GM18907 (cell line): ENCODE data around the gene ARHGAP10.
"Not testable (repeated sequence)": the region's sequence is repeated elsewhere in the genome, so short reads cannot be mapped to it uniquely, and the experiment has no call there.

Experiments
- ATAC-seq: cut with Tn5 transposase; IDR thresholded peaks from one replicate; pipeline ENCODE4 v1.9.1; 2021; ENCODE audit warnings: mild to moderate bottlenecking, moderate library complexity; ENCODE audit not compliant: unreplicated experiment

Gene ARHGAP10

GRCh38 chr4:147791341-147791740, 59.5 kb downstream of the ARHGAP10 start:
- no peak for ATAC-seq

GRCh38 chr4:147791865-147792264, 60.0 kb downstream of the ARHGAP10 start:
- no peak for ATAC-seq

- peak; percentile 36 for ATAC-seq
These were observed 61.9 kb downstream of the ARHGAP10 start for GRCh38 chr4:147793569-147794313.

DNA sequence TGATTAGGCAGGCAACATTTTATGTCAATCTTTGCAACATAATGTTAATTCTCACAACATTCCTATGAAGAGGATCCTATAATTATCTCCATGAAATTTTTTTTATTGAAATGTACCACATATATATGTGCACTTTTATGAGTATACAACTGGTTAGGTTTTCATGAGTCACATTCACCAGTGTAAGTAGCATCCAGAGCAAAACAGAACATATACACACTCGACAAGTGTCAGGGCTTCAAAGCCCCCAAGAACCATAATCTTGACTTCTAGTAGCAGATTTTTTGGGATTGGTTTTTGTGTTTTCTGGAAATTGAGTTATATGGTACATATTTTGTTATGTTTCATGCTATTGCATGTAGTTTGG, 62.4 kb downstream of the ARHGAP10 start:
- ATAC-seq: no peak

DNA sequence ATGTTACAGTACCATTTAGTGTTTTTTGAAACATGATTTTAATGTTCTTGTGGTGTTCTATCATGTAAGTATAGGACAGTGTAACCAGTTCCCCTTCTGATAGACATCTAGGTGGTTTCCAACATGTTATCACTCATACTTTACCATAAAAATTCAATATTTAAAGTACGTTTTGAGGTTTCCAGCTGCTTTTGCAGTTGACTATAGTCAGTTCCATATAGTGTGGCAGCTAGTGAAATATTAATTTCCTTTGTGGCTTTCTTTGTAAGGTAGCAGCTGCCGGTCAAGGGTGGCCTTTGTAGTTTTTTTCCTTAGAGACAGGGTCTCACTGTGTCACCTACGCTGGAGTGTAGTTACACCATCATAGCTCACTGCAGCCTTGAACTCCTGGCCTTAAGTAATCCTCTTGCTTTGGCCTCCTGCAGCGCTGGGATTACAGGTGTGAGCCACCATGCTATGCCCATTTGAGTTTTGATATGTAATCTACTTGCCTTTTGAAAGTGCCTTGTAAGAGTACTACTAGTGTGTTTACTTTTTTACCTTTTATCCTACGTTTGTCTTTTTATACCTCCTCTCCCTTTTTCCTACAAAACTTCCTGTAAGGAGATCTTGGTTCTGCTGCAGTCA, 63.0 kb downstream of the ARHGAP10 start:
- ATAC-seq: peak; percentile 85

DNA sequence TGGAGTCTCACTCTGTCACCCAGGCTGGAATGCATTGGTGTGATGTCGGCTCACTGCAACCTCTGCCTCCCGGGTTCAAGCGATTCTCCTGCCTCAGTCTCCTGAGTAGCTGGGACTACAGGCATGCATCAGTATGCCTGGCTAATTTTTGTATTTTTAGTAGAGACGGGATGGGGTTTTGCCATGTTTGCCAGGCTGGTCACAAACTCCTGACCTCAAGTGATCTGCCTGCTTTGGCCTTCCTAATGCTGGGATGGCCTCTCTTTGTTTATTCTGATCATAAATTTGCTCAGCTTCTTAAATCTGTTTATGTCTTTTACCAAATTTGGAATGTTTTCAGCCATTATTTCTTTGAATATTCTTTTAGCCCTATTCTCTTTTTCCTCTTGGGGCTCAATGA, 67.2 kb downstream of the ARHGAP10 start:
- ATAC-seq: not testable (repeated sequence)

- peak; percentile 97 for ATAC-seq
These were observed 68.2 kb downstream of the ARHGAP10 start for GRCh38 chr4:147799986-147800555.

DNA sequence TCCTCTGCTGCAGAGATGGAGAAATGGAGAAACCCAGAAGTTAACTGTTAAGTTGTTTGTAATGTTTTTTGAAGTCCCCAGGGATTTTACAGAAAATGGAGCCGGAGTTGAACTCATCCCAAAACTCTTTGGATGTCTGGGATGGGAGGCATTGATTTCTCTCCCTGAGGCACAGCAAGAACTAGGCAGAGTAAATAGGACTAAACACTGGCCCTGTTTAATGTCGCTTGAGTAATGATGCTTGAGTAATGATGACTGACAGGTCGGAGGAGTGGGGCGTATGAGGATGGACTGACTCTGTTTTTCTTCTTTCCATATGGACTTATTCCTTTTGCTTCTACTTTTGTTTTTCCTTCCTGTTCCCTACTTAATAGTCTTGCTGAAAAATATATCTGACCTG, 69.9 kb downstream of the ARHGAP10 start:
- ATAC-seq: no peak

DNA sequence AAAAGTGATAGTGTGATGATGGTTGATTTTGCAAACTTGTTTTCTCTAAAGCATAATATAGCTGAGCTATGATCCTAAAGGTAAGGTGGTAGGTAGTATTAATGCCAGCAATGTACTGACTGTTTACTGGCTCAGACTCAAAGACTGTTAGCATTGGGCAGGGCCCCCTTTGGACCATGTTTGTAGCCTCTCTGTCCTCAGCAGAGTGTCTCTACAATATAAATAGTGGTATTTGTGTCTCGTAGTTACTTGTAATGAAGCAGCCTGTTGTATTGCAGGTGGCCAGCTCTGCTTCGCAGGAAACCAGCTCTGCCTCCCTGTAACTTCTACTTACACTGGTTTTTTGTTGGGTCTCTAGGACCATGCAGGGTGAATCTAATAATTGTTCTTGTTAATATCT, 70.5 kb downstream of the ARHGAP10 start:
- ATAC-seq: no peak

GRCh38 chr4:147805946-147806345, 74.1 kb downstream of the ARHGAP10 start:
- no peak for ATAC-seq

DNA sequence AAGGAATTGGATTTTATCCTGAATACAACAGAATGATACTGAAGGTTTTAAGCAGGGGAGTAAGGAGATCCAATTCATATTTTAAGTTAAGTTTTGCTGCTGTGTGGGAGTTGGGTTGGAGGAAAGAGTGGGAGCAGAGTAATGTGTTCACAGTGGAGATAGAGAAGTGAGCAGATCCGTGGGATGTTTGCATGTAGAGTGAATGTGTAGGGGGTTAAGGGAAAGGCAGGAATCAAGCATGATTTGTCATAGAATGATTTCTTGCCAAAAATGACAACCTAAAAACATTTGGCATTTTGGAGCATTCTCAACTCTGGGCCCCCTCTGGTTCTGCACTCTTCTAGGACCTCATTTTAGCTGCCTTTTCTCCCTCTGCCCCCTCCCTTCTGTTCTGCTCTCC, 76.6 kb downstream of the ARHGAP10 start:
- no peak for ATAC-seq

DNA sequence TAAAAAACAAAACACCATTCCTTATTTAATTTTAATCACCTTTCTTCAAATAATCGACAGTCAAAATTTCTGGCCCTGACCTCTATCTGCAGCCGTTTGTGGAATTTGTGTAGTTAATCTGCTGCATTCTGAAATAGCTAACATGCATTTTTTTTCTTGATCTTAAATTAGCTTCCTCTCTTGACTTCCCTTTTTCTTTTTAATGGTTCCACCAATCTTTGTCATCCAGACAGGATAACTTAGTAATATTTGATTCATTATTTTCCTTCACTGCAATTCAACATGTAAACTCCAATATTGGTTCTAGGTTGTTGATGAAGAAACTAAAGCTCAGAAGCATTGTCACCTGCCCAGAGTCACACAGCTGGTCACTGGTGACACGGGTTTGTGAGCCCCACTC, 77.3 kb downstream of the ARHGAP10 start:
- no peak for ATAC-seq

GRCh38 chr4:147811878-147812277, 80.0 kb downstream of the ARHGAP10 start:
- ATAC-seq: no peak

GRCh38 chr4:147813109-147813773, 81.4 kb downstream of the ARHGAP10 start:
- ATAC-seq: no peak

DNA sequence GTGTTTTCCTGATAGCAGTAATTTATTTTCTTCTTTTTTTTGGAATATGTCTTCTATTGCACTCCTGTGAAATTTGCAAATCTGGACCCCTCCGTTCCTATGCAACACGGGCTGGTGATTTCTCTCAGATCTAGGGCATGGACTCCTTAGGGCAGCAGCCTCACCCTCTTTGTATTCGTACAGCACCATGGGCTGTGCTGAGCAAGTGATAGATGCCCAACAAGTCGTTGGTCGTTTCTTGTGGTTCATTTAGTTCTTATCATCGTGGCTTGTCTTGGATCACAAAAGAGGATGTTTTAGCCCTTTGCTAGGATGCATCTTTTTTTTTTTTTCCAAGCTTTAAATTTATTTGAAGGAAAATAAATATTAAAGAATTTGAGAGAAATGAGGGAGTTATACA, 82.1 kb downstream of the ARHGAP10 start:
- ATAC-seq: no peak

DNA sequence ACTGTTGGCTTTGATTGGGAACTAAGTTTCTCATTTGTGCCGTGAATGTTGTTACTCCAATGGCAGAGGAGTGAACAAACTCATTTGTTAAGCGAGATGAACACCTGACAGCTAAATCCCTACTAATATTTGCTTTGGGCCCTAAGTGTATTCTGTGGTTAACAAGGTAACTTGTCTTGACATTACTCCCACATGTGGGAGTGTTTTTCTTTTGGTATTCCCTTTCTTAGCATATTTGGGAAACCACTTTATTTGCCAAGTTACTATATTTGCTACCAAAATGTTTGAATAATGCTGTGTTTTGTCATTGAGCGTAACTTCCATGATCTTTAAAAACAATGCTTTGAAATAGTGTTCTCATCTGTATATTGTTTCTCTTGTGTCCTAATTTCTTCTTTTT, 82.5 kb downstream of the ARHGAP10 start:
- ATAC-seq: no peak

GRCh38 chr4:147815741-147816140, 83.9 kb downstream of the ARHGAP10 start:
- no peak for ATAC-seq

- ATAC-seq: no peak
These were observed 84.7 kb downstream of the ARHGAP10 start for GRCh38 chr4:147816382-147817254.

GRCh38 chr4:147820975-147821374, 89.1 kb downstream of the ARHGAP10 start:
- ATAC-seq: no peak

GRCh38 chr4:147821555-147821954, 89.7 kb downstream of the ARHGAP10 start:
- ATAC-seq: peak; percentile 69

- ATAC-seq: peak; percentile 18
These were observed 90.2 kb downstream of the ARHGAP10 start for GRCh38 chr4:147822128-147822527.
